Hepatocyte (in vitro differentiated cells): Measurements from ENCODE around the gene SMPX. TPM values are rescaled to one million over a fixed set of nuclear protein-coding genes. Genes with fewer than 3 reads are reported as not detected.

ENCODE experiments used
- DNase-seq: peaks from one replicate; pipeline ENCODE4 v3.0.0-alpha.2; 2016; ENCODE audit warnings: low spot score
- H2AFZ ChIP-seq: fragments of 200-600 bp; sonication (generic); 2 replicates; pipeline ENCODE4 v1.6.0; 2016; ENCODE audit warnings: antibody characterized with exemption, mild to moderate bottlenecking
- H3K27ac ChIP-seq: fragments of 200-600 bp; sonication (generic); 2 replicates; pipeline ENCODE4 v1.5.1; 2016; ENCODE audit warnings: mild to moderate bottlenecking
- H3K27me3 ChIP-seq: fragments of 200-600 bp; sonication (generic); 2 replicates; pipeline ENCODE4 v1.6.1; 2016
- H3K36me3 ChIP-seq: fragments of 200-600 bp; sonication (generic); replicated peaks from 2 replicates; pipeline ENCODE4 v1.5.1; 2016; ENCODE audit warnings: low read depth; ENCODE audit not compliant: insufficient read depth
- H3K4me1 ChIP-seq: fragments of 200-600 bp; sonication (generic); 2 replicates; pipeline ENCODE4 v1.5.1; 2016; ENCODE audit warnings: mild to moderate bottlenecking, moderate library complexity; ENCODE audit not compliant: insufficient read depth
- H3K4me2 ChIP-seq: fragments of 200-600 bp; sonication (generic); 2 replicates; pipeline ENCODE4 v1.6.0; 2016
- H3K4me3 ChIP-seq: fragments of 200-600 bp; sonication (generic); 2 replicates; pipeline ENCODE4 v1.5.1; 2016; ENCODE audit warnings: mild to moderate bottlenecking
- H3K79me2 ChIP-seq: fragments of 200-600 bp; sonication (generic); 2 replicates; pipeline ENCODE4 v1.6.0; 2017; ENCODE audit warnings: mild to moderate bottlenecking
- H3K9me2 ChIP-seq: fragments of 200-600 bp; sonication (generic); replicated peaks from 2 replicates; pipeline ENCODE4 v1.6.0; 2017; ENCODE audit warnings: mild to moderate bottlenecking; ENCODE audit not compliant: insufficient read depth
- H3K9me3 ChIP-seq: fragments of 200-600 bp; sonication (generic); 2 replicates; pipeline ENCODE4 v1.5.1; 2016; ENCODE audit warnings: low read depth, mild to moderate bottlenecking
- H4K20me1 ChIP-seq: fragments of 200-600 bp; sonication (generic); 2 replicates; pipeline ENCODE4 v1.6.0; 2016; ENCODE audit warnings: mild to moderate bottlenecking; ENCODE audit not compliant: insufficient read depth, poor library complexity, severe bottlenecking
- CTCF ChIP-seq: fragments of 200-600 bp; sonication (generic); IDR thresholded peaks from 2 replicates; pipeline ENCODE4 v1.5.1; 2016; ENCODE audit warnings: antibody characterized with exemption, mild to moderate bottlenecking; ENCODE audit not compliant: poor library complexity
- EZH2 ChIP-seq: fragments of 200-600 bp; sonication (generic); IDR thresholded peaks from 2 replicates; pipeline ENCODE4 v1.6.1; 2016; ENCODE audit warnings: antibody characterized with exemption, mild to moderate bottlenecking, borderline replicate concordance
- EZH2phosphoT487 ChIP-seq: fragments of 200-600 bp; sonication (generic); IDR thresholded peaks from one replicate; pipeline ENCODE4 v1.6.1; 2018; ENCODE audit warnings: antibody characterized with exemption, mild to moderate bottlenecking, low read depth, moderate library complexity; ENCODE audit not compliant: unreplicated experiment, severe bottlenecking
- WGBS: methylation state at CpG from one replicate; pipeline ENCODE4 v1.1.6; 2016; ENCODE audit warnings: low lambda C conversion rate; ENCODE audit errors: missing lambda C conversion rate; 5-methylcytosine and 5-hydroxymethylcytosine counted together
- polyA plus RNA-seq: library from polyadenylated mRNA; unstranded; fragments of >200 nt; fragmentation: Nextera tagmentation; extraction: Ambion mirVana; gene quantifications from 2 replicates; pipeline ENCODE4 v1.2.1, GENCODE V29; 2016
- total RNA-seq: library from RNA; depleted of rRNA; stranded (reverse); fragments of >200 nt; gene quantifications from 2 replicates; pipeline ENCODE4 v1.2.3, GENCODE V29; 2014

SMPX gene
- total and polyA plus RNA-seq, 2 experiments from 2014 or later: 1.4 to 3.0 TPM

- no peaks in the 10 kb centered on the region for H3K4me1 ChIP-seq
- no peak overlapping the region for H2AFZ ChIP-seq
- no peaks in the 10 kb centered on the region for H3K27me3 ChIP-seq
- H3K9me3 ChIP-seq: no peaks in the 10 kb centered on the region
- no peak overlapping the region for H3K27ac ChIP-seq
- no peak overlapping the region for H3K4me3 ChIP-seq
- H3K4me2 ChIP-seq: no peak overlapping the region
- TF ChIP-seq CTCF (no peak), EZH2phosphoT487 (no peak), EZH2 (no peak)
- WGBS: 78% methylated on average over 1 of the region's 1 CpG
- no peaks in the 10 kb centered on the region for H3K9me2 ChIP-seq
- H4K20me1 ChIP-seq: no peaks in the 10 kb centered on the region
- H3K36me3 ChIP-seq: no peaks in the 10 kb centered on the region
- H3K79me2 ChIP-seq: no peaks in the 10 kb centered on the region
- DNase-seq: no peak
Observed at GRCh38 chrX:21758488-21758887, 572 bp upstream of the SMPX start.

GRCh38 chrX:21756785-21757529, 959 bp downstream of the SMPX start:
- H3K4me1 ChIP-seq: no peaks in the 10 kb centered on the region
- no peak overlapping the region for H3K27ac ChIP-seq
- H4K20me1 ChIP-seq: no peaks in the 10 kb centered on the region
- no peak overlapping the region for H3K4me3 ChIP-seq
- no peaks in the 10 kb centered on the region for H3K9me2 ChIP-seq
- no peak overlapping the region for H3K4me2 ChIP-seq
- H3K9me3 ChIP-seq: no peaks in the 10 kb centered on the region
- no peaks in the 10 kb centered on the region for H3K36me3 ChIP-seq
- no peak for DNase-seq
- no peak overlapping the region for H2AFZ ChIP-seq
- H3K27me3 ChIP-seq: no peaks in the 10 kb centered on the region
- no peaks in the 10 kb centered on the region for H3K79me2 ChIP-seq
- WGBS: 68% methylated on average over 6 of the region's 6 CpGs
- no peak for TF ChIP-seq EZH2
- no peak for TF ChIP-seq CTCF
- no peak for TF ChIP-seq EZH2phosphoT487

GRCh38 chrX:21749924-21750323, 8.0 kb downstream of the SMPX start:
- Histone ChIP-seq H3K9me3 (no peaks in the 10 kb centered on the region), H3K27ac (no peak overlapping the region), H2AFZ (no peak overlapping the region), H3K36me3 (no peaks in the 10 kb centered on the region), H3K4me3 (no peak overlapping the region), H3K9me2 (no peaks in the 10 kb centered on the region), H3K79me2 (no peaks in the 10 kb centered on the region), H4K20me1 (no peaks in the 10 kb centered on the region), H3K27me3 (no peaks in the 10 kb centered on the region), H3K4me1 (no peaks in the 10 kb centered on the region), H3K4me2 (no peak overlapping the region)
- 68% methylated on average over 1 of the region's 1 CpG for WGBS
- TF ChIP-seq EZH2phosphoT487: no peak
- no peak for TF ChIP-seq EZH2
- no peak for TF ChIP-seq CTCF
- DNase-seq: no peak
